ENCODE data around the gene MAML3. TPM values are rescaled to one million over a fixed set of nuclear protein-coding genes. Genes with fewer than 3 reads are reported as not detected.

MAML3 gene
- total RNA-seq, 6 experiments from 2014 or later: 1.2 to 1.9 (median 1.6) TPM

GRCh38 chr4:139776235-139776634, 377.7 kb downstream of the MAML3 start:
- Mint-ChIP-seq H3K4me1 (ENCODE audit: low read depth) (no peaks in the 10 kb centered on the region), H3K27me3 (ENCODE audit: insufficient read depth) (peaks cover 12% of the 10 kb centered on the region), H3K9me3 (no peaks in the 10 kb centered on the region), H3K27ac (no peak overlapping the region), H3K4me3 (no peak overlapping the region), H3K36me3 (ENCODE audit: low read depth) (no peaks in the 10 kb centered on the region)
- TF ChIP-seq CTCF (IDR thresholded peaks at IDR 0.05): no peak
- no peak for DNase-seq

- Mint-ChIP-seq H3K36me3 (ENCODE audit: low read depth) (no peaks in the 10 kb centered on the region), H3K9me3 (no peaks in the 10 kb centered on the region), H3K27ac (no peak overlapping the region), H3K4me1 (ENCODE audit: low read depth) (no peaks in the 10 kb centered on the region), H3K4me3 (no peak overlapping the region), H3K27me3 (ENCODE audit: insufficient read depth) (peaks cover 12% of the 10 kb centered on the region)
- DNase-seq: no peak
- no peak for TF ChIP-seq CTCF (IDR thresholded peaks at IDR 0.05)
Observed at GRCh38 chr4:139774759-139775487, 379.1 kb downstream of the MAML3 start.

DNA sequence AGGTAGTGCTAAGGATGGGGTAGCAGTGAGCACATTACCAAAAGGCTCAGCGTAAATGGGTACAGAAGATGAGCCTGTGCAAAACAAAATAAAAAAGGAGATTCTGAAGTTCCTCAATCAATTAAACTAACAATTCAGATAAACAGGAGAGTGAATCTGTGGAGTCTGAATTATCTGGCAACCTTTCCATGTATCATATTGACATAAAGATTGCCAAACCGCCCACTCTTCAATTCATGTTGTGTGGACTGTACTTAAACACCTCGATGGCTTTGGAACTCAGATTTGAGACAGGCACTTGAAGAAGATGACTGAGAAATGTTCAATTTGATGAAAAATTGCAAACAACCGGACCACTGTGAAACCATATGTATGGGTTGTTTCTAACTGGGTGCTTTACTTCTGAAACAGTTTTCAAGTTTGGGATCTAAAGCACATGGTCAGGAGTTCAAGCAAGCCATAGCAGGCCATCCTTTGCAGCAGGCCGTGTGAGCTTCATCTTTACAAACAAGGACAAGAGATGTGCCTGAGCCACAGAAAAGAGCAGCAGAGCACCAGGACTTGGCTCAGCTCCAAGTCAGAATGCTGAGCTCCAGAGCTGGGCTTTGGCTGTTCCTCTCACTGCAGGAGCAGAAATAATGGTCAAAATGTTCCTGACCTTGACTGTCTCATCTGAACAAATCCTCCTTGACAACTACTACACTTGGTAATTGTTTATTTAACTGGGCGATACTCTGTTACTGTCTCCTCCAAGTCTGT, 380.2 kb downstream of the MAML3 start:
- Mint-ChIP-seq H3K4me1 (ENCODE audit: low read depth) (no peaks in the 10 kb centered on the region), H3K9me3 (no peaks in the 10 kb centered on the region), H3K27ac (no peak overlapping the region), H3K4me3 (no peak overlapping the region), H3K36me3 (ENCODE audit: low read depth) (no peaks in the 10 kb centered on the region), H3K27me3 (ENCODE audit: insufficient read depth) (peaks cover 12% of the 10 kb centered on the region)
- no peak for TF ChIP-seq CTCF (IDR thresholded peaks at IDR 0.05)
- DNase-seq: no peak

- no peak overlapping the region for H3K27ac Mint-ChIP-seq
- H3K4me3 Mint-ChIP-seq: no peak overlapping the region
- no peaks in the 10 kb centered on the region for H3K36me3 Mint-ChIP-seq (ENCODE audit: low read depth)
Observed at GRCh38 chr4:139770361-139770760, 383.6 kb downstream of the MAML3 start.

GRCh38 chr4:139769364-139769763, 384.6 kb downstream of the MAML3 start:
- Mint-ChIP-seq H3K27me3 (ENCODE audit: insufficient read depth) (no peaks in the 10 kb centered on the region; the same call in 1 of the 2 replicates), H3K36me3 (ENCODE audit: low read depth) (no peaks in the 10 kb centered on the region), H3K9me3 (no peaks in the 10 kb centered on the region), H3K4me3 (no peak overlapping the region), H3K4me1 (ENCODE audit: low read depth) (peaks cover 10% of the 10 kb centered on the region), H3K27ac (no peak overlapping the region)
- no peak for DNase-seq
- no peak for TF ChIP-seq CTCF (IDR thresholded peaks at IDR 0.05)

More at GRCh38 chr4:139770361-139770760, 383.6 kb downstream of the MAML3 start:
- TF ChIP-seq CTCF (IDR thresholded peaks at IDR 0.05): no peak
- Mint-ChIP-seq H3K4me1 (ENCODE audit: low read depth) (peaks cover 10% of the 10 kb centered on the region), H3K9me3 (no peaks in the 10 kb centered on the region), H3K27me3 (ENCODE audit: insufficient read depth) (no peaks in the 10 kb centered on the region; the same call in none of the 2 replicates)
- no peak for DNase-seq

All from HFFc6 (cell line).